ENCODE results near the gene GCA.

GCA gene

GRCh38 chr2:162328424-162329157, 15.3 kb upstream of the GCA start:
- no peak for DNase-seq (ENCODE audit: low read depth in 2 of 2)

DNA sequence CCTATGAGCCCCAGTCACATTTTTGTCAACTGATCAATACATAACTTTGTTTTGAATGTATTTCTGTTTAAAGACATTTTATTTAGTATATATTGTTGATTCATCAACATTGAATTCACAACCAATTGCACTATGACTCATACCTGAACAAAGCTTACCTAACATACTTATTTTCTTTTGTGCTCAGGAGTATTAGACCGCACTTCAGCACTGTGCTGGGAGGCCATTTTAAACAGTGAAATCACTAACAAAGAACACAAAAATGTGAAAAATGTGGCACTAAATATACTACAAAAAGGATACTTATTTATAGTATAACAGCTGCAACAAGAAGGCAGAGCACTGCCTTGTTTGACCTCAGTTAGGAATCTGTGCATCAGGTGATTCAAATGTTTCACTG, 13.1 kb upstream of the GCA start:
- DNase-seq (ENCODE audit: low read depth in 2 of 2) = no peak

GRCh38 chr2:162333968-162334367, 10.0 kb upstream of the GCA start:
- DNase-seq (ENCODE audit: low read depth in 2 of 2) = no peak

DNA sequence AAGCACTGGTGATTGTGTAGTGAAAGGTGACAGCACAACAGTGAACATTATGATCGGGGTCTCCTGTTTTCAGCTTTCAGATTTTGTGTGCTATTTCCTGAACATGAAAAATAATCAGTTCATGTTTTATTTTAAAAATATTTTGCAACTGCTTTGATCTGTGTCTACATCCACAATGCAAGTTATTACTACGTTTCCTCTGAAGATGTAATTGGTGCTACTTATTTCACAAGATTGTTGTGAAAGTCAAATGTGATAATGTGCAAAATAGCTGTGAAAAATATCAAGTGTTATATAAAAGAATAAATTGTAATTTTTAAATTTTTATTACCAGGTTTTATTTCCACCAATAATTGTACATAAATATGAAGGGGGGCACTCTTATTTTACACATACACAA, 6.1 kb upstream of the GCA start:
- no peak for DNase-seq (ENCODE audit: low read depth in 2 of 2)

- DNase-seq (ENCODE audit: low read depth in 2 of 2) = no peak
Measured at GRCh38 chr2:162340822-162341221, 3.1 kb upstream of the GCA start.

DNA sequence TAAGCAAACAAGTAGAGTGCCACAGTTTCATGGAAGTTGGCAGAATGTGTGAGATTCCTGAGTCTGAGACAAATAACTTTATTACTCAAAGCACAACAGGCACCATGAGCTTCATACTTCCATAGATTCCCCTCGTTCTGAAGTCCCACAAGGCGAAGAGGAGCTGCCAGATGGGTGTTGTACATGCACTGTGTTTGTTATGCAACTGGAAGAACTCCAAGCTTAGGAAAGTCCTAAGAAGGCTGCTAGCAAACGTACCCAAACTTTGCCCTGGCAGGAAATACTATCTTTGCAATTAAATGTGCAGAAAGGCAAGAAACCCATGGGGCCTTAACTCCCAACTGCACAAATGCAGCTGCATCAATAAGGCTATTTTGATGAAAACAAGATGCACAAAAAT, 1.6 kb upstream of the GCA start:
- DNase-seq (ENCODE audit: low read depth in 2 of 2) = no peak

DNA sequence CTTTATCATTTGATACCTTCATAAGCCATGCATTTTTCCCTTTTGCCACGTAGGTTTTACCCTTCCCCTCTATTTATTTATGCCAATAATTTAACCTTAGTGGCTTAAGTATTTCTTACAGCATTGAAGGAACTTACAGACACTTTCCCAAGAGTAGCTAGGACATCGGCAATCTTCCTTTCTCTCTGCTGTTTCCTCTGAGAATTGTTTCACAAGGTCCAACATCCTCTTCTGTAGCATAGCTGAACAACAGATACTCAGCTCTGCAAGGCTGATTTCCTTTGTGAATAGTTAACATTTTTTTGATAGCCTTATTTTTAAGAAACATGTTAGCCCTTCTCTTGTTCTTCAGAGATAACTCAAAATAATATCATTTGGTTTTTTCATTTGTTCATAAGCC, 1.1 kb upstream of the GCA start:
- DNase-seq (ENCODE audit: low read depth in 2 of 2) = no peak

GRCh38 chr2:162343492-162343823, 474 bp upstream of the GCA start:
- DNase-seq (ENCODE audit: low read depth in 2 of 2) = no peak

GRCh38 chr2:162344617-162344950, 652 bp downstream of the GCA start:
- DNase-seq (ENCODE audit: low read depth in 2 of 2) = no peak

DNA sequence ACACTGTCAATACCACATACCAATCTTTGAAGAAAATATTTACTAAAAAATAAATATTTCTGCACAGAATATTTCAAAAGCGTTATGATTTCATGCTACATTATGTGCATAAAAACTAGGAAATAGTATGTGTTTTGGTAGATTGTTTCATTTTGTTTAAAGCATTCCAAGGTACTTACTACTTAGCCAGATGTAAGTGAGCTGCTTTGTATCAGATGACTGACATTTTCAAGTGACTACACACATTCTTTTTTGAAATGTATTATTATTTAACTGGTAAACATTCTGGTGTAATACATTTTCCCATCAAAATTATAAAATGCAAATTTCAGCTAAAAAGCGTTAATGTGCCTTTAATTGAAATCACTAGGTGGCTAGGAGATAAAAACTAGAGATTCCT, 21.5 kb downstream of the GCA start:
- DNase-seq (ENCODE audit: low read depth in 2 of 2) = no peak

- no peak for DNase-seq (ENCODE audit: low read depth in 2 of 2)
Measured at GRCh38 chr2:162368494-162368893, 24.6 kb downstream of the GCA start.

DNA sequence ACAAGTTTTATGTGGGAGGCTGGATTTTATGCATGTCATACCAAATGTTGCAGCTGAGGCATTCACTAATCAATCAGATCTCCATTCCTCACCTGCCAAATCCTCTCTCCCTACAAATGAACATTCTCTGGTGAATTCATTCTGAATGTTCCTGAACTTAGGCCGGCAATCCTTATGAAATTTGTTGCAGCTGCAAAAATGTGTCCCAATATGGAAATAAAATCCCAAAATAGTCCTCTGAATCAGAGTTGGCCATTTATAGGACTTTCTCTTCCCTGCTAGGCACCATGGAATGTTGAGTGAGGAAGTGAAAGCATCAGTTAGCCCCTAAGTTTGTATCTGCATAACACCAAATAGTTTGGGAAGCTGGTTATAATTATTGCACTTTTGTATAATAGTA, 25.6 kb downstream of the GCA start:
- DNase-seq (ENCODE audit: low read depth in 2 of 2) = no peak

- DNase-seq (ENCODE audit: low read depth in 2 of 2) = no peak
Measured at GRCh38 chr2:162370931-162371330, 27.0 kb downstream of the GCA start.

DNA sequence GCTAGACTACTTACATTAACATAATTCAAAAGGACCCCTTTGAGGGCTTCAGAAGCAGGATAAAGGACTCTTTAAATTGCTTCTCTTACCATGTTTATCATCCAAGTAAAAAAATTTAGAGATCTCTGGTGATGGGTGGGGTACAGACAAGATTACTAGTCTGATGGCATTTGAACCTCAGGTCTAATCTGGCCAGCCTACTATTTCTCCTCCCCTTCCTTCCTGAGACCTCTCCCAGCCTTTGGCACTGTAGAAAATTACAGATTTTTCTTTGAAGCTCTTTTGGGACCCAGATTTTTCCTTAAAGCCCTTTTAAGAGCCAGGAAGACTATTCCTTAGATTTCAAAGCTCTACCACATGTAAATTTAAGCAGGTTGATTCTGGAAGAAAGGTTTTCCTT, 28.9 kb downstream of the GCA start:
- no peak for DNase-seq (ENCODE audit: low read depth in 2 of 2)

- DNase-seq (ENCODE audit: low read depth in 2 of 2) = no peak
Measured at GRCh38 chr2:162379719-162380580, 36.0 kb downstream of the GCA start.

DNA sequence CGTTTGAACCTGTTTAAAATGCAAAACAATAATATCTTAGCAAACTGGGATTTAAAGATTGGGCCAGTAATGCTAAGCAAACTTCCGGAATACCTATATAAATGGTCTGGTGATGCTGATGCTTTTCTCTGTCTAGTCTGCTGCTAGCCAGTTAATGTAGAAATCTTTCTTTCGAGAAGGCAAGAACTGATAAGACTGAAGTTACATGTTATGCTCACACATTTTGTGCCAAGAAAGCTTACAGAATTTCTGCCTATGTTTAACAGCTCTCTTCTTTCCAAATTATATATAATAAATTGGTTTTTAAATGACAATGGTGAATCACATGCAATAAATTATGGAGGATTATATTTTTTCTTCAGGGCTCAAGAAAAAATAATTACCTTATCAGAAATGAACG, 37.9 kb downstream of the GCA start:
- no peak for DNase-seq (ENCODE audit: low read depth in 2 of 2)

DNA sequence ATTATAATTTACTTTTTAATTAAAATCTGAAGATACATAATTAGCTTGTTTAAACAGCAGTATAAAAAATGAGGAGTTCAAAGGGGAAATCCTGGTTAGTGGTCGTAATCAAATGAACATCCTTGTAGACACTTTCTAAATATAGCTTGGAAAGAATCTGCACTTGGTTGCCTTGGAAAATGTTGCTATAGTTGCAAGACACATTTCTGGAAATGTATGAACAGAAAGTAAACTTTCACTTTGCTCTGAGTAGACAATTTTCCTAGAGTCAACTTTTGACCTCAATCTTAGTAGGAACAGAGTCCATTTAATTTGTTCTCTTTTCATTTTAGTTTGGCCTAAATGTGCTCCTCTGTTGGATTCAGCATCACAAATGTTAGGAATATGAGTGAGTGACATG, 38.3 kb downstream of the GCA start:
- no peak for DNase-seq (ENCODE audit: low read depth in 2 of 2)

GRCh38 chr2:162385536-162385935, 41.6 kb downstream of the GCA start:
- DNase-seq (ENCODE audit: low read depth in 2 of 2) = no peak

DNA sequence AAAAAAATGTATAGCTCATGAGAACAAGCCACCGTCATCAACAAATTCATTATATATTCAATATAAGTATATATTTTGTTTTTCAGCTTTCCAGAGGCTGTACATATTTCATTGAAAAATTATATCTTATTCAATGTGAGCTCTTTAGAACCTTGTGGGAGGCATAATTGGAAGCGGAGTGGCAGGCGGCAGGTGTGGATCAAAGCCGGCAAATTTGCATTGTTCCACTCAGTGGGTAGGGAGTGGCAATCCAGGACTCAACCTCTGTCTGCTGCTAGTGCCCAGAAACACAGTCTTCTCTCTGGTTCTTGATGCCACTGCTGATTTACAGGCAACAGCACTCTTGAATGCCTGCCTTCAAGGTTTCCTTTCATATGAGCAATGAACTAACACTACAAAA, 46.9 kb downstream of the GCA start:
- DNase-seq (ENCODE audit: low read depth in 2 of 2) = no peak

GRCh38 chr2:162400336-162400735, 56.4 kb downstream of the GCA start:
- no peak for DNase-seq (ENCODE audit: low read depth in 2 of 2)

DNA sequence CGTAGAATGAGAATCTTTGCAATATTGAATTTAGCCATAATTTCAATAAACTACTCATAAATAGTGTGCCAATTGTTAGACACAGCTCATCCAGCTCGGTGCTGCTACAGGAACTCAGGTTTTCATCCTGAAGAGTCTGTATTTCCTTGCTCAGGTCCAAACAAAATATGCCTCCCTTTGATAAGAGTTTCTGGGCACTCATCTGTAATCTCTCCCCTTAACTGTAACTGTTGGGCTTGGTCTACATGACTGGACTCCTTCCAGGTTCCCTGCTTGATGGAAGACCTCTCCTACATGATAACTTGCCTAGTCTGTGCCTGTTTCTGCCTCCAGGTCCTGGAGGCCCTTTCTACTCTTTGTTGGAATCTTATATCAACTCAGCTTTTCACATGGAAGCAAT, 57.9 kb downstream of the GCA start:
- no peak for DNase-seq (ENCODE audit: low read depth in 2 of 2)

DNA sequence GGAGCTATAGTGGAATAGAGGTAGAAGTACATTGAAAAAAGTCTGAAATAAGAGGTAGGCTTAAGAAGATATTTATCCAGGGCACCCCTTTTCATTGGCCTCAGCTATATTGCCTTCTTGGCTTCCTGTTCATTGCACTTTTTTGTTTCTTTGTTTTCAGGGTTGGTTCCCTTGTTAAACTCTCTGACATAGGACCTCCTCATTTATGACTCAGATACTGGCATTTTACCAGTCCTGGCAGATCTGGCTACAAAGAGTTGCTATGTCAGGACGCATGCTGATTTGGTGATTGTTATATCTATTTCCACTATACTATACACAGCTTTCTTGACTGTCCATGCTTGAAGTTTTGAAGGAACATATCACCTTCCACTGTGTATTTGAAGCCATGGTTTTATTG, 60.0 kb downstream of the GCA start:
- DNase-seq (ENCODE audit: low read depth in 2 of 2) = no peak
